H9 (cell line): ENCODE data around the gene ASCC3. TPM values are rescaled to one million over a fixed set of nuclear protein-coding genes. Genes with fewer than 3 reads are reported as not detected.

ENCODE experiments used
- DNase-seq: peaks from one replicate; pipeline ENCODE4 v3.0.0-alpha.2; 2017
- H2AFZ ChIP-seq: one replicate; pipeline ENCODE4 v1.6.1; 2013; ENCODE audit warnings: mild to moderate bottlenecking, low read length, control low read depth, moderate library complexity
- H2AK5ac ChIP-seq: 2 replicates; pipeline ENCODE4 v1.6.1; 2013; ENCODE audit warnings: low read length, control low read depth, mixed read lengths; ENCODE audit not compliant: insufficient read length
- H2BK120ac ChIP-seq: one replicate; pipeline ENCODE4 v1.6.1; 2013; ENCODE audit warnings: low read depth, mild to moderate bottlenecking, low read length, control low read depth, inconsistent platforms; ENCODE audit not compliant: poor library complexity, severe bottlenecking
- H2BK12ac ChIP-seq: 2 replicates; pipeline ENCODE4 v1.6.1; 2013; ENCODE audit warnings: low read length, control low read depth, mixed read lengths, low read depth; ENCODE audit not compliant: insufficient read length
- H2BK15ac ChIP-seq: 2 replicates; pipeline ENCODE4 v1.6.1; 2013; ENCODE audit warnings: low read depth, low read length, control low read depth
- H2BK20ac ChIP-seq: one replicate; pipeline ENCODE4 v1.6.1; 2013; ENCODE audit warnings: low read depth, mild to moderate bottlenecking, low read length, control low read depth, inconsistent platforms; ENCODE audit not compliant: poor library complexity, severe bottlenecking
- H2BK5ac ChIP-seq: 2 replicates; pipeline ENCODE4 v1.6.1; 2013; ENCODE audit warnings: low read length, control low read depth, mixed read lengths; ENCODE audit not compliant: insufficient read length
- H3K14ac ChIP-seq: 2 replicates; pipeline ENCODE4 v1.6.1; 2013; ENCODE audit warnings: low read length, control low read depth; ENCODE audit not compliant: insufficient read depth
- H3K18ac ChIP-seq: 2 replicates; pipeline ENCODE4 v1.6.1; 2013; ENCODE audit warnings: low read depth, mild to moderate bottlenecking, mixed read lengths, low read length, control low read depth; ENCODE audit not compliant: insufficient read length
- H3K23ac ChIP-seq: 2 replicates; pipeline ENCODE4 v1.6.1; 2013; ENCODE audit warnings: low read length, control low read depth, mixed read lengths, low read depth; ENCODE audit not compliant: insufficient read length
- H3K23me2 ChIP-seq: 2 replicates; pipeline ENCODE4 v1.6.1; 2013; ENCODE audit warnings: low read depth, mild to moderate bottlenecking, mixed read lengths, low read length, control low read depth; ENCODE audit not compliant: insufficient read length, poor library complexity, severe bottlenecking
- H3K27ac ChIP-seq: 2 replicates; pipeline ENCODE4 v1.5.1; 2013; ENCODE audit warnings: low read length, control low read depth, mixed read lengths, low read depth; ENCODE audit not compliant: insufficient read length
- H3K27me3 ChIP-seq: 2 replicates; pipeline ENCODE4 v1.6.1; 2013; ENCODE audit warnings: low read length, control low read depth, inconsistent platforms; ENCODE audit not compliant: insufficient read depth
- H3K4ac ChIP-seq: 2 replicates; pipeline ENCODE4 v1.6.1; 2013; ENCODE audit warnings: low read depth, mild to moderate bottlenecking, control low read depth, inconsistent platforms, low read length, moderate library complexity
- H3K4me1 ChIP-seq: 2 replicates; pipeline ENCODE4 v1.6.1; 2013; ENCODE audit warnings: low read length, control low read depth, inconsistent platforms; ENCODE audit not compliant: insufficient read depth
- H3K4me2 ChIP-seq: 2 replicates; pipeline ENCODE4 v1.6.1; 2013; ENCODE audit warnings: low read length, control low read depth, mixed read lengths; ENCODE audit not compliant: insufficient read length, insufficient read depth
- H3K56ac ChIP-seq: 2 replicates; pipeline ENCODE4 v1.6.1; 2013; ENCODE audit warnings: low read depth, mild to moderate bottlenecking, mixed read lengths, low read length, control low read depth; ENCODE audit not compliant: insufficient read length
- H3K79me1 ChIP-seq: 2 replicates; pipeline ENCODE4 v1.6.1; 2013; ENCODE audit warnings: low read depth, mild to moderate bottlenecking, moderate library complexity, low read length, control low read depth, inconsistent platforms; ENCODE audit not compliant: insufficient read depth, poor library complexity, severe bottlenecking
- H3K79me2 ChIP-seq: 2 replicates; pipeline ENCODE4 v1.6.1; 2013; ENCODE audit warnings: low read length, control low read depth, inconsistent platforms; ENCODE audit not compliant: insufficient read depth
- H3K9ac ChIP-seq: 2 replicates; pipeline ENCODE4 v1.6.1; 2013; ENCODE audit warnings: low read length, control low read depth, mixed read lengths; ENCODE audit not compliant: insufficient read length; ENCODE audit errors: extremely low read depth
- H3K9me3 ChIP-seq: one replicate; pipeline ENCODE4 v1.6.1; 2013; ENCODE audit warnings: low read depth, low read length, inconsistent platforms; ENCODE audit not compliant: control insufficient read depth
- H3T11ph ChIP-seq: one replicate; pipeline ENCODE4 v1.6.1; 2013; ENCODE audit warnings: mild to moderate bottlenecking, low read length, control low read depth, inconsistent platforms
- H4K20me1 ChIP-seq: one replicate; pipeline ENCODE4 v1.6.1; 2013; ENCODE audit not compliant: control insufficient read depth, insufficient read length, insufficient read depth
- H4K5ac ChIP-seq: 2 replicates; pipeline ENCODE4 v1.6.1; 2013; ENCODE audit warnings: low read depth, mild to moderate bottlenecking, mixed read lengths, low read length, control low read depth; ENCODE audit not compliant: insufficient read length
- H4K8ac ChIP-seq: replicated peaks from 2 replicates; pipeline ENCODE4 v1.6.1; 2013; ENCODE audit warnings: low read length, control low read depth, mixed read lengths, low read depth; ENCODE audit not compliant: insufficient read length
- H4K91ac ChIP-seq: 2 replicates; pipeline ENCODE4 v1.6.1; 2013; ENCODE audit warnings: low read depth, mild to moderate bottlenecking, moderate library complexity, mixed read lengths, low read length, control low read depth; ENCODE audit not compliant: insufficient read length
- H3K27ac Mint-ChIP-seq, 3 experiments: 2 replicates in 2 of 3; 3 replicates in 1 of 3; pipeline ENCODE4 v1.8.0; 2020 to 2021; ENCODE audit warnings: mixed read lengths in 3 of 3, mild to moderate bottlenecking in 1 of 3, moderate library complexity in 1 of 3
- H3K27me3 Mint-ChIP-seq: 2 replicates; pipeline ENCODE4 v1.8.0; 2021; ENCODE audit warnings: low read depth, mild to moderate bottlenecking, moderate library complexity, mixed read lengths
- H3K36me3 Mint-ChIP-seq, 3 experiments: 2 replicates in 2 of 3; 3 replicates in 1 of 3; pipeline ENCODE4 v1.8.0; 2020 to 2021; ENCODE audit warnings: low read depth in 3 of 3, mixed read lengths in 3 of 3; ENCODE audit not compliant: insufficient read depth in 1 of 3
- H3K4me1 Mint-ChIP-seq, 2 experiments: 2 replicates each; pipeline ENCODE4 v1.8.0; 2020; ENCODE audit warnings: mixed read lengths in 2 of 2
- H3K4me3 Mint-ChIP-seq, 2 experiments: 2 replicates in 1 of 2; 3 replicates in 1 of 2; pipeline ENCODE4 v1.8.0; 2020 to 2021; ENCODE audit warnings: mild to moderate bottlenecking in 2 of 2, mixed read lengths in 2 of 2, moderate library complexity in 1 of 2
- H3K9me3 Mint-ChIP-seq, 2 experiments: 2 replicates in 1 of 2; 3 replicates in 1 of 2; pipeline ENCODE4 v1.8.0; 2020; ENCODE audit warnings: mild to moderate bottlenecking in 2 of 2, mixed read lengths in 2 of 2, moderate library complexity in 1 of 2
- WGBS: extraction: QIAGEN DNeasy Blood & Tissue Kit; methylation state at CpG from one replicate; pipeline ENCODE4 v1.1.7; 2013; ENCODE audit warnings: missing lambda C conversion rate, low lambda C conversion rate, mixed read lengths; ENCODE audit not compliant: insufficient read length; ENCODE audit errors: extremely low coverage; 5-methylcytosine and 5-hydroxymethylcytosine counted together
- total RNA-seq: library from RNA; stranded (reverse); gene quantifications from 2 replicates; pipeline ENCODE4 v1.2.1, GENCODE V29; 2021
- TF ChIP-seq, protein P1 (sequence below): fragments of 200-600 bp; sonication (generic); conservative IDR thresholded peaks from 3 replicates; pipeline ENCODE4 v1.8.0; 2021; ENCODE audit warnings: antibody characterized with exemption, mild to moderate bottlenecking

ASCC3 gene
- total RNA-seq, 1 experiment from 2014 or later, result 63.8 TPM

- no peaks in the 10 kb centered on the region for H3K27me3 Mint-ChIP-seq
- Histone ChIP-seq H2AFZ (no peak overlapping the region), H4K8ac (no peak overlapping the region), H4K20me1 (no peaks in the 10 kb centered on the region), H3K9me3 (no peaks in the 10 kb centered on the region), H2BK5ac (no peak overlapping the region), H2BK15ac (no peak overlapping the region), H2AK5ac (no peak overlapping the region), H3K4me2 (no peak overlapping the region), H3K23me2 (no peaks in the 10 kb centered on the region), H3K56ac (no peak overlapping the region), H3K79me2 (no peaks in the 10 kb centered on the region), H3K14ac (no peak overlapping the region), H3K18ac (no peak overlapping the region), H4K91ac (no peak overlapping the region), H4K5ac (no peak overlapping the region), H3T11ph (no peak overlapping the region), H2BK12ac (no peak overlapping the region), H3K27me3 (no peaks in the 10 kb centered on the region), H3K23ac (no peak overlapping the region), H3K27ac (no peak overlapping the region), H2BK120ac (no peak overlapping the region), H3K4ac (no peak overlapping the region), H2BK20ac (no peak overlapping the region), H3K9ac (no peak overlapping the region), H3K4me1 (no peaks in the 10 kb centered on the region), H3K79me1 (no peaks in the 10 kb centered on the region)
- DNase-seq, result no peak
- H3K36me3 Mint-ChIP-seq, result peaks cover 0 to 8% (median 0%) of the 10 kb centered on the region in 3 experiments; a peak in 3 of 7 replicates
- H3K4me1 Mint-ChIP-seq, result peaks cover 4 to 6% of the 10 kb centered on the region in 2 experiments; a peak in 3 of 4 replicates
- H3K27ac Mint-ChIP-seq, result no peak overlapping the region
- WGBS, result no CpG with 5 or more reads among the region's 4 CpGs
- no peak overlapping the region for H3K4me3 Mint-ChIP-seq
- H3K9me3 Mint-ChIP-seq, result no peaks in the 10 kb centered on the region
- TF ChIP-seq, protein P1, sequence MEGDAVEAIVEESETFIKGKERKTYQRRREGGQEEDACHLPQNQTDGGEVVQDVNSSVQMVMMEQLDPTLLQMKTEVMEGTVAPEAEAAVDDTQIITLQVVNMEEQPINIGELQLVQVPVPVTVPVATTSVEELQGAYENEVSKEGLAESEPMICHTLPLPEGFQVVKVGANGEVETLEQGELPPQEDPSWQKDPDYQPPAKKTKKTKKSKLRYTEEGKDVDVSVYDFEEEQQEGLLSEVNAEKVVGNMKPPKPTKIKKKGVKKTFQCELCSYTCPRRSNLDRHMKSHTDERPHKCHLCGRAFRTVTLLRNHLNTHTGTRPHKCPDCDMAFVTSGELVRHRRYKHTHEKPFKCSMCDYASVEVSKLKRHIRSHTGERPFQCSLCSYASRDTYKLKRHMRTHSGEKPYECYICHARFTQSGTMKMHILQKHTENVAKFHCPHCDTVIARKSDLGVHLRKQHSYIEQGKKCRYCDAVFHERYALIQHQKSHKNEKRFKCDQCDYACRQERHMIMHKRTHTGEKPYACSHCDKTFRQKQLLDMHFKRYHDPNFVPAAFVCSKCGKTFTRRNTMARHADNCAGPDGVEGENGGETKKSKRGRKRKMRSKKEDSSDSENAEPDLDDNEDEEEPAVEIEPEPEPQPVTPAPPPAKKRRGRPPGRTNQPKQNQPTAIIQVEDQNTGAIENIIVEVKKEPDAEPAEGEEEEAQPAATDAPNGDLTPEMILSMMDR, result no peak
Measured at GRCh38 chr6:100565439-100566104, 315.6 kb downstream of the ASCC3 start.
